K562 (cell line): ENCODE measurements around the gene FASN. TPM values are rescaled to one million over a fixed set of nuclear protein-coding genes. Genes with fewer than 3 reads are reported as not detected.

ENCODE experiments used
- AFF1 ChIP-seq, 2 experiments: fragments of 450-650 bp; IDR thresholded peaks; 2 replicates each; pipeline ENCODE4 v1.6.1; 2018; ENCODE audit warnings: mild to moderate bottlenecking in 2 of 2, low read depth in 1 of 2; ENCODE audit not compliant: partially characterized antibody in 2 of 2
- BRD4 ChIP-seq: fragments of 200-600 bp; sonication (generic); IDR thresholded peaks from 2 replicates; pipeline ENCODE4 v1.6.1; 2017; ENCODE audit warnings: inconsistent platforms
- FUS ChIP-seq: fragments of 200-400 bp; formaldehyde crosslinking; optimal IDR thresholded peaks from 2 replicates; pipeline ENCODE3; 2017; ENCODE audit warnings: low read depth, low read length
- GTF3C2 ChIP-seq: IDR thresholded peaks from 3 replicates; pipeline ENCODE4 v1.6.1; 2011; ENCODE audit warnings: borderline replicate concordance, mild to moderate bottlenecking, moderate library complexity; ENCODE audit not compliant: insufficient read length; ENCODE audit errors: extremely low read depth
- HNRNPH1 ChIP-seq: fragments of 200-400 bp; formaldehyde crosslinking; optimal IDR thresholded peaks from 2 replicates; pipeline ENCODE3; 2017; ENCODE audit warnings: low read depth, mild to moderate bottlenecking, low read length, moderate library complexity
- MED1 ChIP-seq: sonication (generic); formaldehyde crosslinking; IDR thresholded peaks from 2 replicates; pipeline ENCODE4 v1.8.1; 2023; ENCODE audit warnings: missing genetic modification reagents, borderline replicate concordance
- PCBP2 ChIP-seq: fragments of 200-400 bp; formaldehyde crosslinking; IDR thresholded peaks from 2 replicates; pipeline ENCODE4 v1.6.1; 2018; ENCODE audit warnings: low read length, low read depth, mild to moderate bottlenecking, moderate library complexity; ENCODE audit not compliant: poor library complexity, severe bottlenecking
- PRPF4 ChIP-seq: fragments of 200-400 bp; formaldehyde crosslinking; IDR thresholded peaks from one replicate; pipeline ENCODE4 v1.6.1; 2017; ENCODE audit warnings: low read length, low read depth, mild to moderate bottlenecking; ENCODE audit not compliant: insufficient read depth, poor library complexity, severe bottlenecking
- RFX1 ChIP-seq: fragments of 450-650 bp; IDR thresholded peaks from 2 replicates; pipeline ENCODE4 v1.6.1; 2016; ENCODE audit warnings: mild to moderate bottlenecking, moderate library complexity
- SMAD3 ChIP-seq: fragments of 450-650 bp; formaldehyde crosslinking; conservative IDR thresholded peaks from 2 replicates; pipeline ENCODE4 v1.4.0; 2020; ENCODE audit warnings: mild to moderate bottlenecking
- SMARCA5 ChIP-seq: fragments of 450-650 bp; IDR thresholded peaks from 2 replicates; pipeline ENCODE4 v1.6.1; 2016
- TRIM28 ChIP-seq: fragments of 450-650 bp; IDR thresholded peaks from 2 replicates; pipeline ENCODE4 v1.6.1; 2017
- ZBTB5 ChIP-seq: fragments of 450-650 bp; IDR thresholded peaks from 2 replicates; pipeline ENCODE4 v1.6.1; 2017; ENCODE audit warnings: antibody characterized with exemption
- ZKSCAN3 ChIP-seq: fragments of 250-450 bp; sonication (Bioruptor Pico); IDR thresholded peaks from 2 replicates; pipeline ENCODE4 v1.4.0; 2020
- ZNF444 ChIP-seq: fragments of 250-450 bp; sonication (Bioruptor Pico); IDR thresholded peaks from 2 replicates; pipeline ENCODE4 v1.4.0; 2020; ENCODE audit warnings: mild to moderate bottlenecking, moderate library complexity
- ZNF586 ChIP-seq: fragments of 450-650 bp; formaldehyde crosslinking; conservative IDR thresholded peaks from 2 replicates; pipeline ENCODE4 v1.4.0; 2020; ENCODE audit warnings: mild to moderate bottlenecking, moderate library complexity
- ZNF740 ChIP-seq, 3 experiments: fragments of 200-800 bp in 1 of 3; sonication (Bioruptor generic) in 1 of 3; sonication (generic) in 1 of 3; formaldehyde crosslinking in 1 of 3; IDR thresholded peaks; 2 replicates each; pipeline versions ENCODE4 v1.6.1 to v1.8.0; 2016 to 2022; ENCODE audit warnings: mild to moderate bottlenecking in 2 of 3, missing compliant biosample characterization in 2 of 3, missing genetic modification characterization in 2 of 3, missing genetic modification reagents in 1 of 3
- polyA plus RNA-seq, 8 experiments: library from polyadenylated mRNA; depleted of rRNA in 4 of 8; stranded (reverse) in 5 of 8; unstranded in 3 of 8; fragments of >200 nt; fragmentation: Nextera tagmentation in 2 of 8; fragmentation: Illumina TruSeq in 1 of 8; extraction: Ambion mirVana in 2 of 8; extraction: Trizol in 1 of 8; gene quantifications; 2 replicates each; pipeline versions ENCODE4 v1.2.1 to v1.2.3, GENCODE V29; 2011 to 2014; ENCODE audit warnings: inconsistent platforms in 1 of 8, missing spikeins in 1 of 8
- total RNA-seq, 7 experiments: library from RNA; depleted of rRNA in 6 of 7; stranded (reverse); fragments of >200 nt in 6 of 7; fragmentation: Illumina TruSeq in 2 of 7; extraction: Trizol in 2 of 7; gene quantifications; 2 replicates each; pipeline versions ENCODE4 v1.2.1 to v1.2.3, GENCODE V29; 2011 to 2021; ENCODE audit warnings: low replicate concordance in 1 of 7

FASN gene
- total and polyA plus RNA-seq, 9 of the 15 experiments (the other 6 are each of a cell fraction or from before 2014, with no cell fraction given), result 0.15 to 663 (median 49.9) TPM

GRCh38 chr17:82098939-82099763 lies 1.1 kb upstream of the FASN start (continued):
- TF ChIP-seq ZBTB5 (no peak), FUS (no peak), GTF3C2 (no peak), MED1 (CRISPR knock-in tag) (peak; percentile 65; the same call in 1 of the 2 replicates), RFX1 (no peak), ZNF740 (CRISPR knock-in tag; IDR thresholded peaks at IDR 0.05) (no peak), ZNF740 (tag; IDR thresholded peaks at IDR 0.05) (peak in 1 of 2 experiments; percentile 40; a peak in 2 of 4 replicates), BRD4 (peak; percentile 96), AFF1 (IDR thresholded peaks at IDR 0.05; ENCODE audit: low read depth in 1 of 2, partially characterized antibody in 2 of 2) (no peak), HNRNPH1 (no peak), SMAD3 (CRISPR knock-in tag) (0 out of 2 replicates have a peak, but pooled peaks have one; percentile 5), SMARCA5 (no peak), ZNF586 (CRISPR knock-in tag) (no peak), PCBP2 (no peak), ZNF444 (CRISPR knock-in tag) (no peak), PRPF4 (no peak), ZKSCAN3 (CRISPR knock-in tag) (no peak), TRIM28 (no peak)
